Subcutaneous adipose tissue (tissue), 4 donors: ENCODE measurements around the gene LRP10. TPM values are rescaled to one million over a fixed set of nuclear protein-coding genes. Genes with fewer than 3 reads are reported as not detected.

ENCODE experiments used
- total RNA-seq, 4 donors: library from RNA; depleted of rRNA; stranded (reverse); fragments of >200 nt; gene quantifications; one replicate each; pipeline ENCODE4 v1.1.0, GENCODE V29; 2016
- TF ChIP-seq, protein P1 (sequence below): fragments of 450-650 bp; IDR thresholded peaks from one replicate; pipeline ENCODE4 v1.5.1; 2016; ENCODE audit warnings: low read depth, mild to moderate bottlenecking, control low read depth, antibody characterized with exemption, moderate library complexity

The LRP10 gene
- total RNA-seq, 4 donors from 2014 or later, result 38.8 to 87.0 (median 80.8) TPM

DNA sequence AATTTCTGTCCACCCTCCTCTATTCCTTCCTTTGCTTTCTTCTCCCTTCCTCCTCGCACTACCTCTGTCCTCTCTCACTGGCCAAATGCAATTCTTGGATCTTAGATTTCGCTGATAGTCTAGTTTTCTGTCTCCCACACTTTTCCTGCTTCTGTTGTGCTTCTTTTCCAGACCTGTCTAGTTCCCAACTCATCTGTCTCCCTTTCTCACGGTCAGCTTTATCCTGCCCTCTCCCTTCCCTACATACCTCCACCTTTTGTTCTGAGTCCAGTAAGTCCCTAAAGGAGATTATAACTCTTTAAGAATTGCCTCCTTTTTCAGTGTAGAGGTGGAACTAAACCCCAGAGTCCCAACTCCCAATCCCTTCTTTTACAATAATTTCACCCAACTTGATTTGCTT is 36.0 kb upstream of the LRP10 start:
- TF ChIP-seq, protein P1, sequence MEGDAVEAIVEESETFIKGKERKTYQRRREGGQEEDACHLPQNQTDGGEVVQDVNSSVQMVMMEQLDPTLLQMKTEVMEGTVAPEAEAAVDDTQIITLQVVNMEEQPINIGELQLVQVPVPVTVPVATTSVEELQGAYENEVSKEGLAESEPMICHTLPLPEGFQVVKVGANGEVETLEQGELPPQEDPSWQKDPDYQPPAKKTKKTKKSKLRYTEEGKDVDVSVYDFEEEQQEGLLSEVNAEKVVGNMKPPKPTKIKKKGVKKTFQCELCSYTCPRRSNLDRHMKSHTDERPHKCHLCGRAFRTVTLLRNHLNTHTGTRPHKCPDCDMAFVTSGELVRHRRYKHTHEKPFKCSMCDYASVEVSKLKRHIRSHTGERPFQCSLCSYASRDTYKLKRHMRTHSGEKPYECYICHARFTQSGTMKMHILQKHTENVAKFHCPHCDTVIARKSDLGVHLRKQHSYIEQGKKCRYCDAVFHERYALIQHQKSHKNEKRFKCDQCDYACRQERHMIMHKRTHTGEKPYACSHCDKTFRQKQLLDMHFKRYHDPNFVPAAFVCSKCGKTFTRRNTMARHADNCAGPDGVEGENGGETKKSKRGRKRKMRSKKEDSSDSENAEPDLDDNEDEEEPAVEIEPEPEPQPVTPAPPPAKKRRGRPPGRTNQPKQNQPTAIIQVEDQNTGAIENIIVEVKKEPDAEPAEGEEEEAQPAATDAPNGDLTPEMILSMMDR, result no peak

DNA sequence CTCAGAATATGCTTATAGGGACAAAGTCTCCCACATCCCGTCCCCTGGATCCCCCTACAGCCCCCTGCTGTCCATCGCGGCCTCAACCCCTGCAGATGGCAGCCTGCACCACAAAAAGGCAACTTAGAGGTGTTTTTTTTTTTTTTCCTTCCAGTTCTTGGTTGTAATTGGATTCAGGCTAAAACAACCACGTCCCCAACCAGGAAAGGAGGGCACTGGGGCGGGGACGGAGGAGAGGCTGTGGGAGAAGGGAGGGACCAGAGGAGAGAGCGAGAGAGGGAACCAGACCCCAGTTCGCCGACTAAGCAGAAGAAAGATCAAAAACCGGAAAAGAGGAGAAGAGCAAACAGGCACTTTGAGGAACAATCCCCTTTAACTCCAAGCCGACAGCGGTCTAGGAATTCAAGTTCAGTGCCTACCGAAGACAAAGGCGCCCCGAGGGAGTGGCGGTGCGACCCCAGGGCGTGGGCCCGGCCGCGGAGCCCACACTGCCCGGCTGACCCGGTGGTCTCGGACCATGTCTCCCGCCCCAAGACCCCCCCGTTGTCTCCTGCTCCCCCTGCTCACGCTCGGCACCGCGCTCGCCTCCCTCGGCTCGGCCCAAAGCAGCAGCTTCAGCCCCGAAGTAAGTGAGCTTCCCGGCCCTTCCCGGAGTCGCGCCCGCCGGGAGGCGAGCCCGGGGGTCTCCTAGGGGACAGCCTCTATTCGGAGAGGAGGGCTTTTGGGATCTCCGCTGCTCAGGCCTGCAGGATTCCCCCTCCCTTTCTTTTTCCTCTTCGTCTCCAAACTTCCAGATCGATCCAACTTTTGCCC is 35.0 kb upstream of the LRP10 start, which contains the start of gene MMP14:
MMP14 (plus strand) TSS at position 285 of the 813 bp plus-strand sequence; CDS start at position 518, 233 bp downstream.
- TF ChIP-seq, protein P1, result no peak

DNA sequence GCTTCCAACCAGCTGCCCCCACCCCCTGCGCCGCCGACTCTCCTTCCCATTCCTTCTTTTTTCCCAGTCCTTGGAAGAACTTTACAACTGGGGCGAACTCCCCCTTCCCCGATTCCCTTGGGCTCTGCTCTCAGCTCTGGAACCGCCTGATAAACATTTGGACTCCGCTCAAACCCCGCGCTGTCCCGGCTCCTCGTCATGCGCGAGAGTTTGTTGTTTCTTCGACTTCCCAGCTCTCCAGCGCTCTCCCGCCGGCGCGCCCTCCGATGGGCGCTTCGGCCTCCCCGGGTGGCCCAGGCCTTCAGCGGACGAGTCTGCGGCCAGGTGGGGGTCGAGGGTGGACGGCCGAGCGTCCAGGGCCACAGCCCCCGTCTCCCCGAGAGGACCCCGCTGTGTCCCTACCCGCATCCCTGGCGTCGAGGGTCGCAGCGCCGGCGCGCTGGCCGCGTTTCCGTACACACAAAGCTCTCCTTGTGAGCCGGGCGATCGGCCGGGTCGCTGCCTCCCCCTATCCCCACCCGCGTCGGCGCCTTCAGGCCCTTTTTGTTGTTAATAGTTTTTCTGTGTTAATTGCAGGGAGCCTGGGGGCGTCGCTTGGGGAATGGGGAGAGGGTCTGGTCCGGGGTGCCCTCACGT is 34.3 kb upstream of the LRP10 start:
- TF ChIP-seq, protein P1, result no peak

DNA sequence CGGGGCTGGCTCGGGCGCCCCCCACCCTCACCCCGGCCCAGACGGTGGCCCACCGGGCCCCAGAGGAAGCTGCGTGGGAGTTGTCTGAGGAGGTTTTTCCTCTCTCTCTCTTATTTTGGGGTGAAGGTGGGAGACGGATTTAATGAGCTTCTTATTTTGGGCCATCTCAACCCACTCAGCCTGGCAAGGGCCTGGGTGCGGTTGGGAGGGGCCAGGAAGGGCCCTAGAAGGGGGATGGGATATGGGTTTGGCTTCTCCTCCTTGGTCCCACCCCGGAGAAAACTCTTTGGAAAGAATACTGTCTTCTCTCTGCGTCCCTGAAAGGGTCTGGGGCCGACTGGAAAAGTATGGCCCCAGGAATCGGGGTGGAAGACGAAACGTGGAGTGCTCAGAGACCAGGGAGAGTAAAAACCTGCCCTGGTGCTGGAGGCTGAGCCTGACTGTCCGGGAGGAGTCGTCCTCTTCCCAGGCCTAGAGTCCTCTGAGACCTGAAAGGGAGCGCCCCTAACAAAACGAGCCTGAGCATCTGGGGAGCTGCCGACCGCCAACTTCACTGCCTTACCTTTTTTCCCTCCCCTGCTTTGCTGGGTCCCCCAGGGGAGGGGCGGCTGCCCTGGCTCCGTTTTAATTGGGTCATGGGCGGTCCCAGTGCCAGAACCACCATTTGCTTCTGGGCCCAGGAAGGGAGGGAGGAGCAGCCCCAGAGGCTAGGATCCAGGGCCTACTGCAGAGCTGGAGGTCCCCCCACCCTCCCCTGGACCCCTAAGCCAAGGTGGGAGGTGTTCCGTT is 33.6 kb upstream of the LRP10 start:
- TF ChIP-seq, protein P1, result no peak

DNA sequence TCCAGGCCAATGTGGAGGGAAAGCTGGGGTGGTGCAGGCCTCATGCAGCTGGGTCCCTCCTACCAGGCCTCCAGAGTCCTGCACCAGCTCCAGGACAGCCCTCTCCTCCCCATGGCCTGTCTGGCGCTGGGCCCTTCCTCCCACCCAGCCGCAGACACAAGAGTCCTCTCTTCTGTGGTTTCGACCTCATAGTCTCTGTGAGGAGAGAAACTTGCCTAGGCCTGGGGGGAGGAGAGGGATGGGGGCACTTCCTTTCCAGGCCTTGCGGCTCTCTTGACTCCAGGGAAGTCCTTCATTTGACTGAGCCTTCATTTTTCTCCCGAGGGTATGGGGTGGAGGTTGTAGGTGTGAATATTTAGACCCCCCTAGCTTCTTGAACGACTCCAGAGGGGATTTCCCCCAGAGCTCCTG is 32.9 kb upstream of the LRP10 start:
- TF ChIP-seq, protein P1, result no peak

DNA sequence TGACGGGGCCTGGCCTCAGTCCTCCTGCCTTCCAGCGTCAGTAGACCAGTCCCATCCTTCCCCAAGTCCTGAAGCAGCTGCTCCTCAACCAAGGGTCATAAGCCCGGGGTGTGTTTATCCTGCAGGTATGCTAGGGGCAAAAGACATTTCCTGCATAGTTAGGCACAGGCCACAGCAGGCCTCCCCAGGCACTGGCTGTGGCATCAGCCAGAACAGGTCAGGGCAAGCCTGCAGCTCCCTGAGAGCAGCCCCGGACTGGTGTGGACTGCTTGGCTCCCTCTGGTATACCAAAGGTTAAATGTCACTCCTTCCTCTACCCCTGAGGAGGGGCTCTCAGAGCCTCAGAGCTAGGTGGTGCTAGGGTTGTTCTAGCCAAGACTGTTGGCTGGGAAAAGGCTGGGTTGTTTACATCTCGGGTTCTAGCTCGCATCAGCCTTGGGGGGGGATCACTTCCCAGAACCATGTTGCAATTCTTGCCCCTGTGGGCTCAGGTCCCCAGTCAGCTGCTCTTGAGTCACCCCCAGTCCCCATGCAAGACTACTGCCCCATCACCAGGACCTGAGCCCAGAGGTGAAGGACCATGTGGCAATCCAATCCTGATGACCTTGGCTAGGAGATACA is 32.3 kb upstream of the LRP10 start:
- TF ChIP-seq, protein P1, result no peak

DNA sequence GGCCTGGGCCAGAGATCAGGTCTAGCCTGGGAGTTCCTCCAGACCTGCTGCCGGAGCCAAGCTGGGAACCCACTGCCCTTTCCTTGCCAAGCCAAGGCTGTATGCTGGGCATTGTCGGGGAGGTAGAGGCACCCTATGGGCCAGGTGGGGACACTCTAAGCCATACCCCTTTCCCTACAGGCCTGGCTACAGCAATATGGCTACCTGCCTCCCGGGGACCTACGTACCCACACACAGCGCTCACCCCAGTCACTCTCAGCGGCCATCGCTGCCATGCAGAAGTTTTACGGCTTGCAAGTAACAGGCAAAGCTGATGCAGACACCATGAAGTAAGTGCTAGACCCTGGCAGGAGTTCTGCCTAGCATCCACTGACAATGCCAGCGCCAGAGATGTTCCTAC is 30.2 kb upstream of the LRP10 start:
- TF ChIP-seq, protein P1, result no peak
